Body of pancreas (tissue), 4 donors: ENCODE measurements around the gene MYO10.

Source experiments
- POLR2A ChIP-seq, 3 donors: fragments of 450-650 bp; IDR thresholded peaks; one replicate each; pipeline ENCODE4 v1.6.1; 2016; ENCODE audit warnings: antibody characterized with exemption in 3 of 3, mild to moderate bottlenecking in 2 of 3
- TF ChIP-seq, protein P1 (sequence below), 7 experiments: fragments of 450-650 bp in 4 of 7; fragments of 200-600 bp in 3 of 7; sonication (generic) in 3 of 7; IDR thresholded peaks; one replicate each; pipeline ENCODE4 v1.5.1; 2016 to 2019; ENCODE audit warnings: antibody characterized with exemption in 7 of 7

DNA sequence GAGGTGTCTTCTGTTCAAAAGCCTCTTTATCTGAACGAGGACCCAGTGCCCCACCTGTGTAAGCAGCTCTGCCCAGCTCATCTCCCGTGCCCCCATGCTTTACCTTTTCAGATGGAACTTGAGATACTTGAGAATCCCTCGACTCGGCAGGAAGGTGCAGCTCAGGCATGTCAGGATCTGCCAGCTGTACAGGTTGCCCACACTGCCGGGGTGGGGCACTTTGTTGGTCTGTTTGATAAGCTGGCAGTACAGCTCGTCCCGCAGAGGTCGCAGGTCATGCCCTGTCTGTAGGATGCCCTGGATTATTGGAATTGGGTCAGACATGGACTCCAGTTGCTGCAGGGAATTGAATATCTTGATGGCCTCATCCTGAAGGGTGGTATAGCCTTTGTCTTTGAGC is 261.3 kb downstream of the MYO10 start:
- TF ChIP-seq, protein P1, sequence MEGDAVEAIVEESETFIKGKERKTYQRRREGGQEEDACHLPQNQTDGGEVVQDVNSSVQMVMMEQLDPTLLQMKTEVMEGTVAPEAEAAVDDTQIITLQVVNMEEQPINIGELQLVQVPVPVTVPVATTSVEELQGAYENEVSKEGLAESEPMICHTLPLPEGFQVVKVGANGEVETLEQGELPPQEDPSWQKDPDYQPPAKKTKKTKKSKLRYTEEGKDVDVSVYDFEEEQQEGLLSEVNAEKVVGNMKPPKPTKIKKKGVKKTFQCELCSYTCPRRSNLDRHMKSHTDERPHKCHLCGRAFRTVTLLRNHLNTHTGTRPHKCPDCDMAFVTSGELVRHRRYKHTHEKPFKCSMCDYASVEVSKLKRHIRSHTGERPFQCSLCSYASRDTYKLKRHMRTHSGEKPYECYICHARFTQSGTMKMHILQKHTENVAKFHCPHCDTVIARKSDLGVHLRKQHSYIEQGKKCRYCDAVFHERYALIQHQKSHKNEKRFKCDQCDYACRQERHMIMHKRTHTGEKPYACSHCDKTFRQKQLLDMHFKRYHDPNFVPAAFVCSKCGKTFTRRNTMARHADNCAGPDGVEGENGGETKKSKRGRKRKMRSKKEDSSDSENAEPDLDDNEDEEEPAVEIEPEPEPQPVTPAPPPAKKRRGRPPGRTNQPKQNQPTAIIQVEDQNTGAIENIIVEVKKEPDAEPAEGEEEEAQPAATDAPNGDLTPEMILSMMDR (IDR thresholded peaks at IDR 0.05): no peak
- TF ChIP-seq POLR2A (IDR thresholded peaks at IDR 0.05): no peak
